Osteocyte (in vitro differentiated cells): ENCODE data around the gene FAM110A. TPM values are rescaled to one million over a fixed set of nuclear protein-coding genes. Genes with fewer than 3 reads are reported as not detected.
"Not testable (repeated sequence)": the region's sequence is repeated elsewhere in the genome, so short reads cannot be mapped to it uniquely, and the experiment has no call there.

Experiments
- DNase-seq: peaks from one replicate; pipeline ENCODE4 v3.0.0; 2021; ENCODE audit warnings: mixed read lengths; ENCODE audit not compliant: unreplicated experiment; ENCODE audit errors: extremely low spot score
- H3K27ac Mint-ChIP-seq: one replicate; pipeline ENCODE4 v1.8.0; 2021; ENCODE audit warnings: mild to moderate bottlenecking, mixed read lengths; ENCODE audit not compliant: unreplicated experiment
- H3K27me3 Mint-ChIP-seq: one replicate; pipeline ENCODE4 v1.8.0; 2021; ENCODE audit warnings: mixed read lengths; ENCODE audit not compliant: unreplicated experiment
- H3K36me3 Mint-ChIP-seq: one replicate; pipeline ENCODE4 v1.8.0; 2021; ENCODE audit warnings: mixed read lengths; ENCODE audit not compliant: unreplicated experiment
- H3K4me1 Mint-ChIP-seq: one replicate; pipeline ENCODE4 v1.8.0; 2021; ENCODE audit warnings: mixed read lengths; ENCODE audit not compliant: unreplicated experiment
- H3K4me3 Mint-ChIP-seq: one replicate; pipeline ENCODE4 v1.8.0; 2021; ENCODE audit warnings: mild to moderate bottlenecking, moderate library complexity, mixed read lengths; ENCODE audit not compliant: unreplicated experiment
- H3K9me3 Mint-ChIP-seq: one replicate; pipeline ENCODE4 v1.8.0; 2021; ENCODE audit warnings: mixed read lengths; ENCODE audit not compliant: unreplicated experiment
- total RNA-seq: library from RNA; stranded (reverse); gene quantifications from 2 replicates; pipeline ENCODE4 v1.2.1, GENCODE V29; 2021
- TF ChIP-seq, protein P1 (sequence below): fragments of 200-600 bp; sonication (generic); IDR thresholded peaks from 2 replicates; pipeline ENCODE4 v1.5.0; 2021; ENCODE audit warnings: antibody characterized with exemption, mild to moderate bottlenecking, moderate library complexity

The FAM110A gene
- total RNA-seq, 1 donor from 2014 or later = 2.7 TPM

DNA sequence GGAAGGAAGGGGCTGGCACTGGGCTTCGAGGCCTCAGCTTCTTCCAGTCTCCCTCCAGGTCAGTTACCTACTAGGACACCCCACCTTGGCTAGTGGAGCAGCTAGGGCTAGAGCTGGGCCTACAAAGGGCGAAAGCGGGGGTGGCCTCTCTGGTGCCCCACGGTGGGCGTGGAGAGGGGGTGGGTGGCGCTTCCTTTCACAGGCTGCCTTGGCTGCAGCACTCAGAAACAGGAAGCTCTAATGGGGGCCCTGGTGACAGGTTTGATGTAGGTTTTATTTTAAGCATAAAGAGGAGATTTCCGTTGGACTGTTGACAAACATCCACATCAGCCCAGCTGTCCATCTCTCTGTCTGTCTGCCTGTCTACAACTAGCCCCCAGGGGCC is 13.4 kb downstream of the FAM110A start:
- no peaks in the 10 kb centered on the region for H3K36me3 Mint-ChIP-seq
- H3K4me3 Mint-ChIP-seq = no peak overlapping the region
- TF ChIP-seq, protein P1, sequence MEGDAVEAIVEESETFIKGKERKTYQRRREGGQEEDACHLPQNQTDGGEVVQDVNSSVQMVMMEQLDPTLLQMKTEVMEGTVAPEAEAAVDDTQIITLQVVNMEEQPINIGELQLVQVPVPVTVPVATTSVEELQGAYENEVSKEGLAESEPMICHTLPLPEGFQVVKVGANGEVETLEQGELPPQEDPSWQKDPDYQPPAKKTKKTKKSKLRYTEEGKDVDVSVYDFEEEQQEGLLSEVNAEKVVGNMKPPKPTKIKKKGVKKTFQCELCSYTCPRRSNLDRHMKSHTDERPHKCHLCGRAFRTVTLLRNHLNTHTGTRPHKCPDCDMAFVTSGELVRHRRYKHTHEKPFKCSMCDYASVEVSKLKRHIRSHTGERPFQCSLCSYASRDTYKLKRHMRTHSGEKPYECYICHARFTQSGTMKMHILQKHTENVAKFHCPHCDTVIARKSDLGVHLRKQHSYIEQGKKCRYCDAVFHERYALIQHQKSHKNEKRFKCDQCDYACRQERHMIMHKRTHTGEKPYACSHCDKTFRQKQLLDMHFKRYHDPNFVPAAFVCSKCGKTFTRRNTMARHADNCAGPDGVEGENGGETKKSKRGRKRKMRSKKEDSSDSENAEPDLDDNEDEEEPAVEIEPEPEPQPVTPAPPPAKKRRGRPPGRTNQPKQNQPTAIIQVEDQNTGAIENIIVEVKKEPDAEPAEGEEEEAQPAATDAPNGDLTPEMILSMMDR = no peak
- H3K27me3 Mint-ChIP-seq = no peaks in the 10 kb centered on the region
- H3K4me1 Mint-ChIP-seq = peaks cover 4% of the 10 kb centered on the region
- no peaks in the 10 kb centered on the region for H3K9me3 Mint-ChIP-seq
- no peak for DNase-seq
- no peak overlapping the region for H3K27ac Mint-ChIP-seq

GRCh38 chr20:848193-848592 is 14.7 kb downstream of the FAM110A start:
- H3K4me1 Mint-ChIP-seq = peaks cover 3% of the 10 kb centered on the region
- no peak overlapping the region for H3K27ac Mint-ChIP-seq
- TF ChIP-seq, protein P1 = no peak
- H3K27me3 Mint-ChIP-seq = no peaks in the 10 kb centered on the region
- no peak for DNase-seq
- H3K4me3 Mint-ChIP-seq = no peak overlapping the region
- no peaks in the 10 kb centered on the region for H3K9me3 Mint-ChIP-seq
- H3K36me3 Mint-ChIP-seq = no peaks in the 10 kb centered on the region

GRCh38 chr20:848731-849130 is 15.2 kb downstream of the FAM110A start:
- not testable (repeated sequence) for H3K36me3 Mint-ChIP-seq, DNase-seq, H3K9me3 Mint-ChIP-seq, H3K4me3 Mint-ChIP-seq, H3K27ac Mint-ChIP-seq, H3K27me3 Mint-ChIP-seq, H3K4me1 Mint-ChIP-seq

- no peaks in the 10 kb centered on the region for H3K27me3 Mint-ChIP-seq
- no peaks in the 10 kb centered on the region for H3K36me3 Mint-ChIP-seq
- H3K9me3 Mint-ChIP-seq = no peaks in the 10 kb centered on the region
- peaks cover 15% of the 10 kb centered on the region for H3K4me1 Mint-ChIP-seq
- H3K27ac Mint-ChIP-seq = no peak overlapping the region
- no peak for DNase-seq
- H3K4me3 Mint-ChIP-seq = no peak overlapping the region
- TF ChIP-seq, protein P1 = no peak
Measured at GRCh38 chr20:853406-853996, 20.0 kb downstream of the FAM110A start.

DNA sequence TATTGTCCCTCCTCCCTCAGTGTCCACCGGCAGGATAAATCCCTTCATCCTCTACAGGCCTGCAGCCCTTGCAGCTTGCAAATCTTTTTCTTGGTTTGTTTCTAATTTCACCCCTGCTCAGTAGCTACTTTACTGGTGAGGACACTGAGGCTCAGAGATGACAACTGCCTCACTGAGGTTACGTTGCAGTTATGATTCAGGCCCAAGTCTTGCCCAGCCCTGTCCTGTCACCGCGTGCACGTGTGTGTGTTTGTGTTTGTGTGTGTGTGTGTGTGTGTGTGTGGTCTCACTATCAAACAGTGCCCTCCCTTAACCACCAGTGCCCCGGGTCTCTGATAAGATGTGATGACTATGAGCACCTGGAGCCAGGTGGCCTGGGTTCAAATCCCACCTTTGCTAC is 21.1 kb downstream of the FAM110A start:
- H3K27ac Mint-ChIP-seq = no peak overlapping the region
- TF ChIP-seq, protein P1 = no peak
- no peaks in the 10 kb centered on the region for H3K27me3 Mint-ChIP-seq
- no peaks in the 10 kb centered on the region for H3K36me3 Mint-ChIP-seq
- DNase-seq = no peak
- H3K9me3 Mint-ChIP-seq = no peaks in the 10 kb centered on the region
- H3K4me1 Mint-ChIP-seq = peaks cover 15% of the 10 kb centered on the region
- H3K4me3 Mint-ChIP-seq = no peak overlapping the region
